Astrocyte of the spinal cord (primary cell): ENCODE results near the gene TRIO.

Experiments
- DNase-seq: peaks from one replicate; pipeline ENCODE4 v3.0.0; 2011; ENCODE audit warnings: low read depth, low spot score
- H3K4me3 ChIP-seq: 2 replicates; pipeline ENCODE4 v1.5.1; 2011; ENCODE audit warnings: low read depth, mild to moderate bottlenecking, low read length, moderate library complexity
- in situ Hi-C: cut with HindIII; loops from 2 replicates; pipeline ENCODE4 v1.10.0; 2017; ENCODE audit warnings: low sequenced_read_pairs
- TF ChIP-seq, protein P1 (sequence below): IDR thresholded peaks from 2 replicates; pipeline ENCODE4 v1.5.1; 2012; ENCODE audit warnings: low read depth, mild to moderate bottlenecking, low read length, inconsistent platforms

TRIO gene

DNA sequence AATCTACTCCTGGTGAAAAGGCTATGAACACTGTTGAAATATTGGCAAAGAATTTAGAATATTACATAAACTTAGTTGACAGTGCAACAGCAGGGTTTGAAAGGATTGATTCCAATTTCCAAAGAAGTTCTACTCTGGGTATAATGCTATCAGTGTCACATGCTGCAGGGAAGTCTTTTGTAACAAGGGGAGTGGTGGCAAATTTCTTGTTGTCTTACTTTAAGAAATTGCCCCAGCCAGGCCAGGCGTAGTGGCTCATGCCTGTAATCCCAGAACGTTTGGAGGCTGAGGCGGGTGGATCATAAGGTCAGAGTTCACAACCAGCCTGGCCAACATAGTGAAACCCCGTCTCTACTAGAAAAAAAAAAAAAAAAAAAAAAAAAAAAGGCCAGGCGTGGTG, 352.2 kb downstream of the TRIO start:
- TF ChIP-seq, protein P1, sequence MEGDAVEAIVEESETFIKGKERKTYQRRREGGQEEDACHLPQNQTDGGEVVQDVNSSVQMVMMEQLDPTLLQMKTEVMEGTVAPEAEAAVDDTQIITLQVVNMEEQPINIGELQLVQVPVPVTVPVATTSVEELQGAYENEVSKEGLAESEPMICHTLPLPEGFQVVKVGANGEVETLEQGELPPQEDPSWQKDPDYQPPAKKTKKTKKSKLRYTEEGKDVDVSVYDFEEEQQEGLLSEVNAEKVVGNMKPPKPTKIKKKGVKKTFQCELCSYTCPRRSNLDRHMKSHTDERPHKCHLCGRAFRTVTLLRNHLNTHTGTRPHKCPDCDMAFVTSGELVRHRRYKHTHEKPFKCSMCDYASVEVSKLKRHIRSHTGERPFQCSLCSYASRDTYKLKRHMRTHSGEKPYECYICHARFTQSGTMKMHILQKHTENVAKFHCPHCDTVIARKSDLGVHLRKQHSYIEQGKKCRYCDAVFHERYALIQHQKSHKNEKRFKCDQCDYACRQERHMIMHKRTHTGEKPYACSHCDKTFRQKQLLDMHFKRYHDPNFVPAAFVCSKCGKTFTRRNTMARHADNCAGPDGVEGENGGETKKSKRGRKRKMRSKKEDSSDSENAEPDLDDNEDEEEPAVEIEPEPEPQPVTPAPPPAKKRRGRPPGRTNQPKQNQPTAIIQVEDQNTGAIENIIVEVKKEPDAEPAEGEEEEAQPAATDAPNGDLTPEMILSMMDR, result no peak
- in situ Hi-C loops, result no loop called here
- no peak overlapping the region for H3K4me3 ChIP-seq
- DNase-seq, result no peak

DNA sequence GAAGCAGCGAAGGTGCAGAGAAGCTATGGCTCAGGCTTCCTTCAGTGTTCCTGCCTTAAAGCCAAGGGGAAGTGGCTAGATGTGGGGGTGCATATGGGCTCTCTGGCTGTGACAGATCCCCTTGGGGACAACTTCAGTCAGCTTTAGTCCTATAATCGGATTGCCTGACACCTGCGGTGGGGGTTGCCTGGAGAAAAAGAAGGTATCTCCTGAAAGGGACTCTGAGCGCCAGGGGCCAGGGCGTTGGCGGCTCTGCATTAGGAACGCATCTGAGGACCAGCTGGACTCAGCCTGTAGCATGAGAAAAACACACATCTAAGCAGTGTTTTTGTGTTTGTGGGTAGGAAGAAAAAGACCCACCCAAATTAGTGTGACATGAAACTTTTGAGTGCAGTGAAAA, 354.2 kb downstream of the TRIO start:
- no peak overlapping the region for H3K4me3 ChIP-seq
- DNase-seq, result no peak
- in situ Hi-C loops, result no loop called here
- TF ChIP-seq, protein P1, result no peak

DNA sequence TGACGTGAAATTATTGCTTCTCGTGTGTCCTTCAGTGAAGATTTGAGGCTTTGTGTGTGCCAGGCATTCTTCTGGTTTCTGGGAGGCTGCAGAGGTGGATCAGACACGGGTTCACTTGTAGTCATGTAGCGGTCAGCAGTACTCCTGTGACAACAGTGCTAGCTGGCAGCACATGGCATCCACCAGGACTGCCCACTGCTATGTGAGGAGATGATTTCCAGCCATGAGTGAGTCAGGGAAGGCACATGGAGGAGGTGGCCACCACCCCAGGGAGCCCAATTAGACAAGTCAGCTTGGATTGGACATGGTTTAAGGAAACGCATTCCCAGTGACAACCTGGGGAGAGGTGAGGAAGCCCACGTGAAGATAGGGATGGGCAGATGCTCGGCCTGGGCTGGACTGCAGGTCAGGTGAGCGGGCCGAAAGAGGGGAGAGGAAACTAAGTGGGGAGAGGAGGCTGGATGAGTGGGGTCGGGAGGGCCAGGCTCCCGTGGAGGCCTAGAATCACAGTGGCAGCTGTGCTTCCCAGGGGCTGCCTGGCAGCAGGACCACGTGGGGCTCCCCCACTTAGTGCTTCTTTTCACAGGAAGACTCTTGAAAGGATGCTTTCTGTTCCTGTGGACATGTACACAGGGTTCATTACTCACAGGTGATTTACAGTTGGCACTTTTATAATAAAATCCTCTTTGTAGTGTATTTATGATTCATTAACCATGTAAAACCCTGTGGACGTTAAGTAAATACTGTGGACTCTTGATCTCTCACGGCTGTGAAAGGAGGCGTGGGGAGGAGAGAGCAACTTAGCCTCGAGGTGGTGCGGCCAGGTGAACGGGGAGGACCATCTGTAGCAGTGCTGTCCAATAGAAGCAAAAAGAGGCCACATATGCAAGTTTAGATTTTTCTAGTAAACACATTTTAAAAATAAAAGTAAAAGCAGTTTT, 358.5 kb downstream of the TRIO start:
- peak; percentile 40 for DNase-seq
- H3K4me3 ChIP-seq, result no peak overlapping the region
- in situ Hi-C loops, result no loop called here
- TF ChIP-seq, protein P1, result no peak

DNA sequence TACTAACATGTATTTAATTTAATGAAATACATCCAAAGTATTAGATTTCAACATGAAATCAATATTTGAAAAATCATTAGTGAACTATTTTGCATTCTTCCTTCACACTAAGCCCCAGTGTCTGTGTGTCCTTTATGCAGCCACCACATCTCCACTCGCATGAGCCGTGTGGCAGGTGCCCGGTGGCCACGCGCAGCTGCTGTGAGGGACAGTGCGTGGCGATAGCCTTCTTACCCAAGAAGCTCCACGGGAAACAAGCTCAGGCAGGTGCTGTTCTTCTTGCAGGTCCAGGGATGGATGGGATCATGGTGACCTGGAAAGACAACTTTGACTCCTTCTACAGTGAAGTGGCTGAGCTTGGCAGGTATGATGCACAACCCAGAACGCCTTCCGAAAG, 359.1 kb downstream of the TRIO start:
- DNase-seq, result no peak
- in situ Hi-C loops, result no loop called here
- TF ChIP-seq, protein P1, result no peak
- H3K4me3 ChIP-seq, result no peak overlapping the region

DNA sequence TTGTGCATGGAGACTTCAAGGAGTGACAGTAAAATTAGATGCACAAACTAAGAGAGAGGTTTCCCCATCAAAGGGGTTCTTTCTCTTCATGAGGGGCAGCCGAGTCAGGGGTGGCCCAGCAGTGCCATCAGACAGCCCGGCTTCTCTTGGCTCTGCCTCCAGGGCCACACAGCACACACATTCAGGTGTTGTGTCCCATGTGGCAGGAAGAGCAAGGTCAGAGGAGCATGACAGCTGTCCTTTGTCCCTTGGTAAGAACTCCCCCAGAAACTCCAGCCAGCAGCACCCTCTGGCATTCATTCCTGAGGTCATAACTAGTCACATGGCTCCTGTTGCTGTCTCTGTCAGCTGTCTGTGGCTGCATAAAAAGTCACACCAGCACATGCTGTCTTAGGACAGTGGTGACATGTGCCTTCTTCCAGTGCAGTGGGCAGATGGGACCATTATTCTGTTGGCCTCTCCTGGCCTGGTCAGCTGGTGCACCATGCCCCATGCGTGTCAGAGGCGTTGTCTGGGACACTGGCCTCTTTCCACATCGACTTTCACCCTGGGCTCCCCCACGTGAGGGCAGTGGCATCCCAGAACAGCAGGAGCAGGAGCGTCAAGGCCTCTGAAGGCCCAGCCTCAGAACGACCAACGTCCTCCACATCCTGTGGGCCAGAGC, 360.0 kb downstream of the TRIO start:
- in situ Hi-C loops, result no loop called here
- TF ChIP-seq, protein P1, result no peak
- no peak overlapping the region for H3K4me3 ChIP-seq
- DNase-seq, result no peak

DNA sequence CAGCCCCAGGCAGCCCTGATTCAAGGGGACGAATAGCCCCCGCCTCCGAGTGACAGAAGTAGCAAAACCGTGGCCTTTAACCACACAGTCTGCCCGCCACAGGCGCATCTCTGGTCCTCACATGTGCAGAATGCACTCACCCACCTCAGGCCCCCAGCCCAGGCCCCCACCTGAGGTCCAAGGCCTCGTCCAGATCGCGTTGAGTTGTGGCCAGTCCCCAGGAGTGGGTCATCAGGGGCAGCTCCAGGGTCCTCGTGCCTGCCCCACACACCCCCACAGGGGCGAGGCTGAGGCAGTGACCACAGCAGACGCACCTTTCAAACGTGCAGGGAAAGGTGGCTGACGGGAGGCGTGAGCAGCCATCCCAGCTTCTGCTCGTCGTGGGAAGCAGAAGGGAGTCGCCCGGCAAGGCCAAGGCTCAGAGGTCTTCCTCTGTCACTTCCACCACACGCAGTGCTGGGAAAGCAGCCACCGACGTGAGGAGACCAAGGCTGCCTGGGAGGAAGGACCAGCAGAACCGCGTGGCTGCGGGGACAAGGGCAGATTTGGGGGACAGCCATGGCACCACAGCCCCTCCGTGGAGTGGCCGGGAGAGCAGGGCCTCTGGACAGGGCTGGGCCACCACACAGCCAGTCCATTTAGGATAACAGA, 360.7 kb downstream of the TRIO start:
- DNase-seq, result no peak
- TF ChIP-seq, protein P1, result no peak
- in situ Hi-C loops, result no loop called here
- no peak overlapping the region for H3K4me3 ChIP-seq
